PC-3 (cell line): ENCODE results near the gene ISM1. TPM values are rescaled to one million over a fixed set of nuclear protein-coding genes. Genes with fewer than 3 reads are reported as not detected.

Experiments used
- ATAC-seq: fragments of 200-7000 bp; cut with Tn5 transposase; 2 replicates; pipeline ENCODE4 v1.9.1; 2020; ENCODE audit warnings: mild to moderate bottlenecking, moderate library complexity
- BruUV-seq: library from RNA; stranded (reverse); fragments of 400-500 nt; replicated peaks from 2 replicates; lab custom pipeline; 2021; lab: Mats Ljungman, UMichigan
- CTCF ChIA-PET: fragments of 300-600 bp; sonication (Branson Sonifier 250); formaldehyde crosslinking; loops from one replicate; lab custom pipeline; 2022; ENCODE audit warnings: antibody characterized with exemption; lab: Charles Lee
- POLR2A ChIA-PET: fragments of 300-600 bp; sonication (Branson Sonifier 250); formaldehyde crosslinking; loops from one replicate; lab custom pipeline; 2022; ENCODE audit warnings: antibody characterized with exemption; ENCODE audit not compliant: unreplicated experiment; lab: Charles Lee
- DNase-seq: peaks from one replicate; pipeline ENCODE4 v3.0.0-alpha.2; 2015
- H2AFZ ChIP-seq: fragments of 300-600 bp; sonication (generic); 2 replicates; pipeline ENCODE4 v1.6.0; 2016; ENCODE audit warnings: antibody characterized with exemption, low read length
- H3F3A ChIP-seq: fragments of 300-600 bp; sonication (generic); one replicate; pipeline ENCODE4 v1.6.0; 2017; ENCODE audit warnings: antibody characterized with exemption, low read length, control low read depth, mild to moderate bottlenecking; ENCODE audit not compliant: unreplicated experiment
- H3K27ac ChIP-seq: fragments of 300-600 bp; sonication (generic); 2 replicates; pipeline ENCODE4 v1.5.1; 2016; ENCODE audit warnings: mild to moderate bottlenecking, low read length
- H3K27me3 ChIP-seq: fragments of 300-600 bp; sonication (generic); 2 replicates; pipeline ENCODE4 v1.6.1; 2016; ENCODE audit warnings: low read length, mixed read lengths
- H3K36me3 ChIP-seq: fragments of 300-600 bp; sonication (generic); 2 replicates; pipeline ENCODE4 v1.6.1; 2016; ENCODE audit warnings: low read depth, mixed run types, low read length, mixed read lengths
- H3K4me1 ChIP-seq: fragments of 300-600 bp; sonication (generic); 2 replicates; pipeline ENCODE4 v1.5.1; 2016; ENCODE audit warnings: low read length; ENCODE audit not compliant: insufficient read depth
- H3K4me2 ChIP-seq: fragments of 300-600 bp; sonication (generic); 2 replicates; pipeline ENCODE4 v1.6.0; 2016; ENCODE audit warnings: low read length
- H3K4me3 ChIP-seq: fragments of 300-600 bp; sonication (generic); 2 replicates; pipeline ENCODE4 v1.5.1; 2016; ENCODE audit warnings: mild to moderate bottlenecking, low read length, mixed read lengths
- H3K79me2 ChIP-seq: fragments of 300-600 bp; sonication (generic); 2 replicates; pipeline ENCODE4 v1.6.1; 2017; ENCODE audit warnings: low read length, mixed read lengths
- H3K9ac ChIP-seq: fragments of 300-600 bp; sonication (generic); 2 replicates; pipeline ENCODE4 v1.6.0; 2016; ENCODE audit warnings: mild to moderate bottlenecking, low read length
- H3K9me2 ChIP-seq: fragments of 300-600 bp; sonication (generic); replicated peaks from 2 replicates; pipeline ENCODE4 v1.6.1; 2016; ENCODE audit warnings: mixed run types, low read length, mixed read lengths
- H3K9me3 ChIP-seq: fragments of 300-600 bp; sonication (generic); 2 replicates; pipeline ENCODE4 v1.6.1; 2016; ENCODE audit warnings: low read length, mixed read lengths
- H4K20me1 ChIP-seq: fragments of 300-600 bp; sonication (generic); 2 replicates; pipeline ENCODE4 v1.6.1; 2016; ENCODE audit warnings: low read length, mixed read lengths
- EZH2 ChIP-seq: fragments of 300-600 bp; sonication (generic); IDR thresholded peaks from one replicate; pipeline ENCODE4 v1.6.1; 2017; ENCODE audit warnings: antibody characterized with exemption, mild to moderate bottlenecking, low read length; ENCODE audit not compliant: unreplicated experiment
- EZH2phosphoT487 ChIP-seq: fragments of 300-600 bp; sonication (generic); IDR thresholded peaks from 2 replicates; pipeline ENCODE4 v1.6.1; 2018; ENCODE audit warnings: mild to moderate bottlenecking, antibody characterized with exemption, low read length, borderline replicate concordance
- intact Hi-C: fragments of 100-400 bp; cut with micrococcal nuclease; formaldehyde crosslinking; loops from 2 replicates; pipeline ENCODE4 v1.9.0; 2023
- total RNA-seq: library from RNA; depleted of rRNA; stranded (reverse); fragments of >200 nt; gene quantifications from 2 replicates; pipeline ENCODE4 v1.2.3, GENCODE V29; 2014
- TF ChIP-seq, protein P1 (sequence below): fragments of 300-600 bp; sonication (generic); conservative IDR thresholded peaks from 2 replicates; pipeline ENCODE4 v1.5.1; 2017; ENCODE audit warnings: antibody characterized with exemption, low read depth, mild to moderate bottlenecking, low read length

ISM1 gene
- total RNA-seq, 1 experiment from 2014 or later = not detected

DNA sequence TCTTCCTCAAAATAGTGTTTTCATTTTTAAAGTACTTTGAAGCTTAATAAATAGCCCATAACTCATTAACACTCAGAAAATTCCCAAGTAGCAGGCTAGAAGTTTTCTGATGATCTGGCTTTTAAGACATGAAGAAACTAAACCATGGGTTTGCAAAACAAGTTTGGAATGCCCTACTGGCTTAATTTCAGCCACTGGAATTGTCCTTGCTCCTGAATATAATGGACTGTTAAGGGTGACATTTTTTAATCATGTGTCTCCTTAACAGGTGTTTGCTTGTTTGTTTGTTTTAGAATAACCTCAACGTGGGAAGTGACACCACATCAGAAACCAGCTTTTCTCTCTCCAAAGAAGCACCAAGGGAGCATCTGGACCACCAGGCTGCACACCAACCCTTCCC, 49.1 kb downstream of the ISM1 start:
- H3K36me3 ChIP-seq = no peaks in the 10 kb centered on the region
- DNase-seq = no peak
- no TSS peak for BruUV-seq
- ATAC-seq = no peak
- H2AFZ ChIP-seq = no peak overlapping the region
- CTCF ChIA-PET = no interaction called here
- no peaks in the 10 kb centered on the region for H3K4me1 ChIP-seq
- H3K27me3 ChIP-seq = peaks cover 75% of the 10 kb centered on the region
- POLR2A ChIA-PET = interaction anchor here (0.6 kb wide), 1 partner anchor 1940 kb away, joined by 3 read pairs; no protein-coding TSS in a partner anchor
- no peaks in the 10 kb centered on the region for H3K79me2 ChIP-seq
- H3K4me3 ChIP-seq = no peak overlapping the region
- H4K20me1 ChIP-seq = no peaks in the 10 kb centered on the region
- H3K9me3 ChIP-seq = no peaks in the 10 kb centered on the region
- TF ChIP-seq EZH2 (no peak), EZH2phosphoT487 (no peak)
- TF ChIP-seq, protein P1, sequence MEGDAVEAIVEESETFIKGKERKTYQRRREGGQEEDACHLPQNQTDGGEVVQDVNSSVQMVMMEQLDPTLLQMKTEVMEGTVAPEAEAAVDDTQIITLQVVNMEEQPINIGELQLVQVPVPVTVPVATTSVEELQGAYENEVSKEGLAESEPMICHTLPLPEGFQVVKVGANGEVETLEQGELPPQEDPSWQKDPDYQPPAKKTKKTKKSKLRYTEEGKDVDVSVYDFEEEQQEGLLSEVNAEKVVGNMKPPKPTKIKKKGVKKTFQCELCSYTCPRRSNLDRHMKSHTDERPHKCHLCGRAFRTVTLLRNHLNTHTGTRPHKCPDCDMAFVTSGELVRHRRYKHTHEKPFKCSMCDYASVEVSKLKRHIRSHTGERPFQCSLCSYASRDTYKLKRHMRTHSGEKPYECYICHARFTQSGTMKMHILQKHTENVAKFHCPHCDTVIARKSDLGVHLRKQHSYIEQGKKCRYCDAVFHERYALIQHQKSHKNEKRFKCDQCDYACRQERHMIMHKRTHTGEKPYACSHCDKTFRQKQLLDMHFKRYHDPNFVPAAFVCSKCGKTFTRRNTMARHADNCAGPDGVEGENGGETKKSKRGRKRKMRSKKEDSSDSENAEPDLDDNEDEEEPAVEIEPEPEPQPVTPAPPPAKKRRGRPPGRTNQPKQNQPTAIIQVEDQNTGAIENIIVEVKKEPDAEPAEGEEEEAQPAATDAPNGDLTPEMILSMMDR = no peak
- intact Hi-C loops = no loop called here
- no peak overlapping the region for H3K4me2 ChIP-seq
- no peak overlapping the region for H3K9ac ChIP-seq
- no peaks in the 10 kb centered on the region for H3F3A ChIP-seq
- H3K9me2 ChIP-seq = no peaks in the 10 kb centered on the region
- H3K27ac ChIP-seq = no peak overlapping the region

- BruUV-seq = no TSS peak
- H3K9ac ChIP-seq = no peak overlapping the region
- no peaks in the 10 kb centered on the region for H3K9me3 ChIP-seq
- H3K4me3 ChIP-seq = no peak overlapping the region
- TF ChIP-seq EZH2phosphoT487 (no peak), EZH2 (no peak)
- TF ChIP-seq, protein P1 = no peak
- no peaks in the 10 kb centered on the region for H3K9me2 ChIP-seq
- no peak overlapping the region for H3K4me2 ChIP-seq
- ChIA-PET CTCF (no interaction called here), POLR2A (no interaction called here)
- H3F3A ChIP-seq = no peaks in the 10 kb centered on the region
- DNase-seq = no peak
- H2AFZ ChIP-seq = no peak overlapping the region
- H3K4me1 ChIP-seq = no peaks in the 10 kb centered on the region
- no peaks in the 10 kb centered on the region for H3K79me2 ChIP-seq
- no peak overlapping the region for H3K27ac ChIP-seq
- intact Hi-C loops = no loop called here
- peaks cover 79% of the 10 kb centered on the region for H3K27me3 ChIP-seq
- no peak for ATAC-seq
- no peaks in the 10 kb centered on the region for H3K36me3 ChIP-seq
- H4K20me1 ChIP-seq = no peaks in the 10 kb centered on the region
These were observed 50.0 kb downstream of the ISM1 start for GRCh38 chr20:13271098-13271497.

- ChIA-PET POLR2A (no interaction called here), CTCF (no interaction called here)
- Histone ChIP-seq H3K9ac (no peak overlapping the region), H3K4me3 (no peak overlapping the region), H4K20me1 (no peaks in the 10 kb centered on the region), H3K27ac (no peak overlapping the region), H3K36me3 (no peaks in the 10 kb centered on the region), H2AFZ (no peak overlapping the region), H3K4me1 (no peaks in the 10 kb centered on the region), H3F3A (no peaks in the 10 kb centered on the region), H3K79me2 (no peaks in the 10 kb centered on the region), H3K4me2 (no peak overlapping the region), H3K27me3 (peaks cover 77% of the 10 kb centered on the region), H3K9me3 (no peaks in the 10 kb centered on the region), H3K9me2 (no peaks in the 10 kb centered on the region)
- BruUV-seq = no TSS peak
- ATAC-seq (no peak), DNase-seq (no peak)
- TF ChIP-seq EZH2 = no peak
- TF ChIP-seq EZH2phosphoT487 = no peak
- TF ChIP-seq, protein P1 = no peak
- intact Hi-C loops = no loop called here
These were observed 51.2 kb downstream of the ISM1 start for GRCh38 chr20:13271977-13272975.
